ENCODE results near the gene SLC9A3. TPM values are rescaled to one million over a fixed set of nuclear protein-coding genes. Genes with fewer than 3 reads are reported as not detected.

SLC9A3 gene
- total RNA-seq, 3 donors from 2014 or later (not counting 1 experiment from before 2014, with no cell fraction given), result 0.61 to 1.1 (median 0.73) TPM

DNA sequence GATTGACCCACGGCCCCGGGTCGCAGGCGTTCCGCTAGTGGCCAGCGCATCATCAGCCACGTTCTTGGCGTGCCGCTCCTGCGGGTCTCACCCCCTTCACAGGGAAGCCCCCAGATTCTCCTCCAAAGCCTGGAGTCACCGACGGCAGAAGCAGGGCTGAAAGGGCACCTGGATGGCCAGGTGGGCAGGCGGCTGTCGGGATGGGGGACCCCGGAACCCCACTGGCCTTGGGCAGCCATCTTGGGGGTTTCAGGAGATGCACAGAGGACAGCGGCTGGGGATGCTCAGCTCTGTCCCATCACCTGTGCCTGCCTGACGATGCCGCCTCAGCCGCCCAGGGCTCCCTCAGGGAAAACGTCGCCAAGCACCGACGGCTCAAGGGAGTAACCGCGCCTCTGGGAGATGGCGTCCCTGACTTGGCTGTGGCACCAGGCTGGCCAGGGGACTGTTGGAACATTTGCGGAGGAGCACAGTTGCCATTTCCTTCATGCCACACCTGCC, 14.1 kb upstream of the SLC9A3 start:
- no peaks in the 10 kb centered on the region for H3K36me3 Mint-ChIP-seq
- H3K27me3 Mint-ChIP-seq (ENCODE audit: low read depth in 2 of 2), result peaks cover 6 to 10% of the 10 kb centered on the region in 2 donors
- peaks cover 2% of the 10 kb centered on the region for H3K27me3 ChIP-seq (ENCODE audit: control insufficient read depth, insufficient read depth, low read length)
- ATAC-seq (no peak), DNase-seq (no peak)
- H3K4me3 ChIP-seq (ENCODE audit: low read length), result no peak overlapping the region
- H3K9me3 Mint-ChIP-seq, result no peaks in the 10 kb centered on the region
- peaks cover 5% of the 10 kb centered on the region for H3K4me1 ChIP-seq (ENCODE audit: control insufficient read depth, insufficient read depth, low read length)
- H3K36me3 ChIP-seq (ENCODE audit: control insufficient read depth, insufficient read depth, low read length), result no peaks in the 10 kb centered on the region
- no peak overlapping the region for H3K27ac Mint-ChIP-seq
- TF ChIP-seq, protein P1, sequence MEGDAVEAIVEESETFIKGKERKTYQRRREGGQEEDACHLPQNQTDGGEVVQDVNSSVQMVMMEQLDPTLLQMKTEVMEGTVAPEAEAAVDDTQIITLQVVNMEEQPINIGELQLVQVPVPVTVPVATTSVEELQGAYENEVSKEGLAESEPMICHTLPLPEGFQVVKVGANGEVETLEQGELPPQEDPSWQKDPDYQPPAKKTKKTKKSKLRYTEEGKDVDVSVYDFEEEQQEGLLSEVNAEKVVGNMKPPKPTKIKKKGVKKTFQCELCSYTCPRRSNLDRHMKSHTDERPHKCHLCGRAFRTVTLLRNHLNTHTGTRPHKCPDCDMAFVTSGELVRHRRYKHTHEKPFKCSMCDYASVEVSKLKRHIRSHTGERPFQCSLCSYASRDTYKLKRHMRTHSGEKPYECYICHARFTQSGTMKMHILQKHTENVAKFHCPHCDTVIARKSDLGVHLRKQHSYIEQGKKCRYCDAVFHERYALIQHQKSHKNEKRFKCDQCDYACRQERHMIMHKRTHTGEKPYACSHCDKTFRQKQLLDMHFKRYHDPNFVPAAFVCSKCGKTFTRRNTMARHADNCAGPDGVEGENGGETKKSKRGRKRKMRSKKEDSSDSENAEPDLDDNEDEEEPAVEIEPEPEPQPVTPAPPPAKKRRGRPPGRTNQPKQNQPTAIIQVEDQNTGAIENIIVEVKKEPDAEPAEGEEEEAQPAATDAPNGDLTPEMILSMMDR (IDR thresholded peaks at IDR 0.05), result no peak
- WGBS (ENCODE audit: insufficient coverage), result 93% methylated on average over 27 of the region's 27 CpGs
- no peak overlapping the region for H3K27ac ChIP-seq (ENCODE audit: low read length)
- no peaks in the 10 kb centered on the region for H3K9me3 ChIP-seq (ENCODE audit: control insufficient read depth, insufficient read depth, low read length)
- intact Hi-C loops (cut with micrococcal nuclease), result no loop called here
- H3K4me1 Mint-ChIP-seq, result peaks cover 3 to 13% of the 10 kb centered on the region in 2 donors
- no peak overlapping the region for H3K4me3 Mint-ChIP-seq

DNA sequence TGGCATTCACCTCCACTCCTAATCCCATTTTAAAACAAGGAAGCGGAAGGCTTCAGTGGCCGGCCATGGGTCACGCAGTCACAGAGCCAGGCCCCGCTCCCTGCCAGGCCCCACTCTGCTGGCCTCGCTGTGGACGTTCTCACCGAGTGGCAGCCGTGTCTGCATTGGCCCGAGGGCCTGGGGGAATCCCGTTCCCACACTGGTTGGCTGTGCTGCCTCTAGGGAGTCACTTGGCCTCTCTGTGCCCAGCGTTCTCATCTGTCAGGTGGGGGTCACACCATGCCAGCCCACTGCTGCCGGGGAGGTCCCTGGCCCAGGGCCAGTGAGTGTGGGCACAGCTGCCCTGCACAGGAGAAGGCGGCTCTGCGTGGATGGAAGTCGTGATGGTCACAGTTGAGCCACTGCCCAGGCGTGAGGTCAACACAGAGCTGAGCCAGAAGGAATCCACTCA, 13.4 kb upstream of the SLC9A3 start:
- no peak overlapping the region for H3K27ac Mint-ChIP-seq
- DNase-seq, result no peak
- H3K4me3 ChIP-seq (ENCODE audit: low read length), result no peak overlapping the region

DNA sequence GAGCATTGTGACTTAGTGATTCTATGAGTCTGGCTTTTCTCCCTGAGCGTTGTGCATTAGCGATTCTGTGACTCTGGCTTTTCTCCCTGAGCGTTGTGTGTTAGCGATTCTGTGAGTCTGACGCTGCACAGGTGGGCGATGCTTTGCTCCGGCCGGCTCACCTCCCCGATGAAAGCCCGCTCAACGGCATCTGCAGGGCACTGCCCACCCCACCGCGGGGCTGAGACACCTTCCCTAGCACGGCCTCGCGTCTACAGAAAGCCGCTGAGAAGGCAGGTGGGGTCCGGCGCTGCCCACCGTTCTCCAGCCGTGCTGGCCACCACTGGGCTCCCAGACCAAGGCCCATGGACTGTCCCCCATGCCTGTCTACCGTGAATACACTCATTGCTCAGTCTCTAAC, 12.8 kb upstream of the SLC9A3 start:
- Mint-ChIP-seq H3K36me3 (no peaks in the 10 kb centered on the region), H3K27me3 (ENCODE audit: low read depth in 2 of 2) (peaks cover 6 to 10% of the 10 kb centered on the region in 2 donors), H3K9me3 (no peaks in the 10 kb centered on the region), H3K4me1 (peaks cover 0 to under 1% of the 10 kb centered on the region in 2 donors), H3K27ac (no peak overlapping the region), H3K4me3 (no peak overlapping the region)
- ATAC-seq, result no peak
- 90% methylated on average over 22 of the region's 22 CpGs for WGBS (ENCODE audit: insufficient coverage)
- Histone ChIP-seq H3K9me3 (ENCODE audit: control insufficient read depth, insufficient read depth, low read length) (no peaks in the 10 kb centered on the region), H3K36me3 (ENCODE audit: control insufficient read depth, insufficient read depth, low read length) (no peaks in the 10 kb centered on the region), H3K4me3 (ENCODE audit: low read length) (no peak overlapping the region), H3K27me3 (ENCODE audit: control insufficient read depth, insufficient read depth, low read length) (peaks cover 5% of the 10 kb centered on the region), H3K27ac (ENCODE audit: low read length) (no peak overlapping the region), H3K4me1 (ENCODE audit: control insufficient read depth, insufficient read depth, low read length) (no peaks in the 10 kb centered on the region)
- no peak for DNase-seq
- TF ChIP-seq, protein P1 (IDR thresholded peaks at IDR 0.05), result no peak
- intact Hi-C loops (cut with micrococcal nuclease), result no loop called here

More for the DNA sequence above, 13.4 kb upstream of the SLC9A3 start:
- H3K4me3 Mint-ChIP-seq, result no peak overlapping the region
- 86% methylated on average over 16 of the region's 16 CpGs for WGBS (ENCODE audit: insufficient coverage)
- no peaks in the 10 kb centered on the region for H3K9me3 Mint-ChIP-seq
- TF ChIP-seq, protein P1 (IDR thresholded peaks at IDR 0.05), result no peak
- Histone ChIP-seq H3K9me3 (ENCODE audit: control insufficient read depth, insufficient read depth, low read length) (no peaks in the 10 kb centered on the region), H3K4me1 (ENCODE audit: control insufficient read depth, insufficient read depth, low read length) (no peaks in the 10 kb centered on the region), H3K36me3 (ENCODE audit: control insufficient read depth, insufficient read depth, low read length) (no peaks in the 10 kb centered on the region), H3K27me3 (ENCODE audit: control insufficient read depth, insufficient read depth, low read length) (peaks cover 2% of the 10 kb centered on the region), H3K27ac (ENCODE audit: low read length) (no peak overlapping the region)
- peaks cover 6 to 10% of the 10 kb centered on the region in 2 donors for H3K27me3 Mint-ChIP-seq (ENCODE audit: low read depth in 2 of 2)
- no peak for ATAC-seq
- H3K4me1 Mint-ChIP-seq, result peaks cover 0 to 6% of the 10 kb centered on the region in 2 donors
- H3K36me3 Mint-ChIP-seq, result no peaks in the 10 kb centered on the region
- intact Hi-C loops (cut with micrococcal nuclease), result no loop called here
